ENCODE results near the gene CACNA1A.
A peak's percentile ranks its signal among the peaks of the same experiment; 100 is the strongest.

The CACNA1A gene

GRCh38 chr19:13425151-13425550, 81.1 kb downstream of the CACNA1A start:
- in situ Hi-C loops (cut with MboI; ENCODE audit: low pct_unique_long_range_greater_than_20kb, low sequenced_read_pairs, unreplicated experiment): loop anchor here (10.0 kb wide), 1 partner anchor 150 kb away; no protein-coding TSS in a partner anchor
- TF ChIP-seq CTCF (IDR thresholded peaks at IDR 0.05; ENCODE audit: extremely low read depth, insufficient read depth, missing control alignments): no peak

GRCh38 chr19:13420780-13421179, 85.5 kb downstream of the CACNA1A start:
- no peak for DNase-seq (ENCODE audit: low spot score)
- TF ChIP-seq CTCF (IDR thresholded peaks at IDR 0.05; ENCODE audit: extremely low read depth, insufficient read depth, missing control alignments): no peak
- in situ Hi-C loops (cut with MboI; ENCODE audit: low pct_unique_long_range_greater_than_20kb, low sequenced_read_pairs, unreplicated experiment): loop anchor here (10.0 kb wide), 1 partner anchor 146 kb away; no protein-coding TSS in a partner anchor

More at GRCh38 chr19:13425151-13425550, 81.1 kb downstream of the CACNA1A start:
- no peak for DNase-seq (ENCODE audit: low spot score)

GRCh38 chr19:13417054-13417453, 89.2 kb downstream of the CACNA1A start:
- TF ChIP-seq CTCF (IDR thresholded peaks at IDR 0.05; ENCODE audit: extremely low read depth, insufficient read depth, missing control alignments): no peak
- no peak for DNase-seq (ENCODE audit: low spot score)
- in situ Hi-C loops (cut with MboI; ENCODE audit: low pct_unique_long_range_greater_than_20kb, low sequenced_read_pairs, unreplicated experiment): no loop called here

- DNase-seq (ENCODE audit: low spot score): peak; percentile 20
- no peak for TF ChIP-seq CTCF (IDR thresholded peaks at IDR 0.05; ENCODE audit: extremely low read depth, insufficient read depth, missing control alignments)
- in situ Hi-C loops (cut with MboI; ENCODE audit: low pct_unique_long_range_greater_than_20kb, low sequenced_read_pairs, unreplicated experiment): no loop called here
Measured at GRCh38 chr19:13411899-13412298, 94.4 kb downstream of the CACNA1A start.

GRCh38 chr19:13410946-13411345, 95.3 kb downstream of the CACNA1A start:
- TF ChIP-seq CTCF (IDR thresholded peaks at IDR 0.05; ENCODE audit: extremely low read depth, insufficient read depth, missing control alignments): no peak
- no peak for DNase-seq (ENCODE audit: low spot score)
- in situ Hi-C loops (cut with MboI; ENCODE audit: low pct_unique_long_range_greater_than_20kb, low sequenced_read_pairs, unreplicated experiment): no loop called here

GRCh38 chr19:13408889-13409518, 97.3 kb downstream of the CACNA1A start:
- TF ChIP-seq CTCF (IDR thresholded peaks at IDR 0.05; ENCODE audit: extremely low read depth, insufficient read depth, missing control alignments): no peak
- in situ Hi-C loops (cut with MboI; ENCODE audit: low pct_unique_long_range_greater_than_20kb, low sequenced_read_pairs, unreplicated experiment): no loop called here
- DNase-seq (ENCODE audit: low spot score): no peak

All from GM13977 (cell line).